GM21576 (cell line): ENCODE results near the gene SOX6.

Source experiments
- ATAC-seq: cut with Tn5 transposase; IDR thresholded peaks from one replicate; pipeline ENCODE4 v1.9.1; 2021; ENCODE audit warnings: mild to moderate bottlenecking, moderate library complexity; ENCODE audit not compliant: unreplicated experiment

SOX6 gene

DNA sequence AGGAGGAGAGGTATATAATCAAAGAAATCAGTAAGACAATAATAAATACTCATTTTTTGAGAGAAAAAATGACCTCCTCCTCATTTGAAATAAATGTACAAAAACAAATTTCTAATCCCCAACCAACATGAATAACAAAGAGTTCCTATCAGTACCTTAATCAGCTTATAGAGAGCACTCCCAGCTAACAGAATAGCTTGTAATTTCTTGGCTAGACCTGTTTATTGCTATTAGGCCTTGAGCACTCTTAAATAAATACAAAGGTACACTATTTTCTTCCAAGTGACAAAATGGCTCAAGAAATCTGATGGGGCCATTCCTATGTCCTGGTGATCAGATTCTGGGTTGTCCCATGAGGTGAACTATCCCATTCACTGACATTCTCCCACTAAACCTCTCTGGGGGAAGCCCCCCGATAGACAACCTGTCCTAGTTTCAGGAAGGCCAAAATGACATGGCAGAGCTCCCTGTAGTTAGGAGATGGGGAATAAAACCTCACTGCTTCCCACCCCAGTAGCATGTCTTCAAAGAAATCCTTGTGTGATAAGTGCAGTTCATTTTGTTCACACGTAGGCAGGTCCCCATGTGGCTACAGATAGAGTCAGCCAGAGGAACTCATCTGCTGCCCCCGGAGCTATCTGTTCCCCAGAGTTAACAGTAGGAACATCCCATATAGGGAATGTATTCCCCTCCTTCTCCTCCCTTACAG lies 385.7 kb downstream of the SOX6 start:
- no peak for ATAC-seq

DNA sequence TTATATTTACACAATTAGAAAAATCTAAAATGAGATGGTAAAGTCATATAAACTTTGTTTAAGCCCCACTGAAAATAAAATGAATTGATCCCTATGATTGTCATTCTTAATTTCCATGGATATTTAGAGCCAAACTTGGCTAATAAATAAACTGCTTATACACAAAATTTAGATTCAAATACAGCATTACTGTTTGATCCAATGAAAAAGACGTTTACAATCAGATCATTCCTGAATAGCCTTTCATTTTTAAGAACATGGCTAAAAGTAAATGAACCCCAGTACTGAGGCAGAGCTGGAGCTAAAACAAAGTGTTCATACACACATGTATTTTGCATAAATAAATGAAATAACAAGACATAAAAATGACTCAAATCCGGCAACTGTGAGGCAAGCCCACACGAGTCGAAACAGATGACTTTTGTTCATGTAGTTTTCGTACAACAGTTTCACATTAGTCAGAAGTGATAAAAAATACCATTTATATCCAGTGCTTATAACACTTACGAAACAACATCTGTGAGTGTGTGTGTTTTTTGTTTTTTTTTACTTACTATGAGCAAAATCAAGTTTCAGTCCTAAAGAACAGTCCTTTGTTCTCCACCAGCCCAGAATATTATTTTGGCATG lies 386.5 kb downstream of the SOX6 start:
- peak; percentile 53 for ATAC-seq

DNA sequence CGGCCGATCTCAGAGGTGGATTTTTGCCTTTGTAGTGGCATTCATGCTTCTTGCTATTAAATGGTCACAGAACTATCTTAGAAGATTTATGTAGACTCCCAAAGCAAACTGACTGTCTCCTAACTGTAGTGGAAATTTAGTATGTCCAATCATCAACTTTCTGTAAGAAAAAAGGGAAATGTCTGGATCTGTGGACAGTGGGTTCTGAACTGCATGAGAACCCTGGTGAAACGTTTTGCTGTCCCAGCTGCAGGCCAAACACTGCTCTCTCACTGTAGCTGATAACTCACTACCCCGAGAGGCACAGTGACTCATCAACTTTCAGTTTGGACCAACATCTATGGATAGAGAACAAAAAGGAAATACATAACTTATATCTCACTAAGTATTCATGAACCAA lies 387.1 kb downstream of the SOX6 start:
- peak; percentile 67 for ATAC-seq

DNA sequence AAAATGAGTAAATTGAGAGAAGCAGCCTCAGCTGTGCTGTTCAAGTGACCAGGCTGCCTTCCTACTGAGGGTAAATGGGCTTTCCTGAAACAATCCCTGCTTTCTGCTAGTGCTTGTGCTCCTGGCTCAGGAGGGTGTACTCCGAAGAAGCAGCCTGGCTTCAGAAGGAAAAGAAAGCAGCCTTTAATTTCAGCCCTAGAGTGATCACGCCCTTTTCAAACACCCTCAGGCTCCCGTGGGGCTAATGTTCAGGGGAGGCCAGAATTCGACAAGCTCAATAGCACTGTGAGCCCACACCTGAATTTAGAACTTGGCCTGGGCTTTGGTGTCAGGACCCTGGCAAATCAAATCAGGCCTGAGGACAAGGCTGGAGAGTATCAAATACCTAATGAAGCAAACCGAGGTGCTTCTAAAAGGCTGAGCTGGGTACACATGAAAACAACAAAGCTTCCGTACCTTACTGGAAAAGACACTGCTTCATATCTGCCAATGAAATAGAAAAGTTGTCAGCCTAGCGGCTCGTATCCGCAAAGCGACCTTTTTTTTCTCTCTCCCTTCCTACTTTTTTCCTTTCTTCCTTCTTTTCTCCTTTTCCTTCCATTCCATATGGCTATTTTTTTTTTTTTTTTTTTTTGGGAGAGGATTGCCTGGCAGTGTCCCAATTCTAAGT lies 387.8 kb downstream of the SOX6 start:
- no peak for ATAC-seq

DNA sequence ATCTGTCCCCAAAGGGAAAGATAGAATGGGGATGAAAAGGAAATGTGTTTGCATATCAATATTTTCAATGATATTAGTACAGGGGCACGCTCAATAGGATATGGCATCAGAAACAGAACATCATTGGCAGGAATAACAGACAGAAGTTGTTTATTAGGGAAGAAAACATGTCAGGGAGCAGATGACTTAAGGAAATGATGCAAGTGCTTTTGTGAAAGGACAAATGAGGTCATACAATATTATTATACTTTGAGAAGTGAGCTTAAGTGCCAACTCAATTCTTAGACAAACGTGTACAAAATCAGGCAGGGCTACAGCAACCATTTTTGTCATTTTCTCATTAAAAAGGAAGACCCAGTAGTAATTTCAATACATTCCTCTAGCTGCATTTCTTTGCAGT lies 388.4 kb downstream of the SOX6 start:
- no peak for ATAC-seq

DNA sequence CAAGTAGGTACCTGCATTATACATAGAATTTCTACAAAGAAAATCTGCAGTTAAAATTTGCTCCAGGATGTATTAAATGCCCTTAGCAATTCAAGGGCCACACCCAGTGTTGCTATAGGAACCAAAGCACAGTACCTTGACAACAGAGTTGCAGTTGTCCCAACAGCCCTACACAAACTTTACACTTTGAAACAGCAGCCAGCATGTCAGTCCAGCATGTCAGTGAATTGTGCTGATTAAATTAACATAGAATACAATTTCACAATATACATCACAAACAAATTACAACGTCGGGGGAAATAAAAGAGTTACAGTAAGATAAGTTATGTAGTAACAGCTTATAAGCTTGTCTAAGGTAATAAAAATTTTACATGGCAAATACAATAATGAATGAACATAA lies 389.2 kb downstream of the SOX6 start:
- ATAC-seq: no peak

DNA sequence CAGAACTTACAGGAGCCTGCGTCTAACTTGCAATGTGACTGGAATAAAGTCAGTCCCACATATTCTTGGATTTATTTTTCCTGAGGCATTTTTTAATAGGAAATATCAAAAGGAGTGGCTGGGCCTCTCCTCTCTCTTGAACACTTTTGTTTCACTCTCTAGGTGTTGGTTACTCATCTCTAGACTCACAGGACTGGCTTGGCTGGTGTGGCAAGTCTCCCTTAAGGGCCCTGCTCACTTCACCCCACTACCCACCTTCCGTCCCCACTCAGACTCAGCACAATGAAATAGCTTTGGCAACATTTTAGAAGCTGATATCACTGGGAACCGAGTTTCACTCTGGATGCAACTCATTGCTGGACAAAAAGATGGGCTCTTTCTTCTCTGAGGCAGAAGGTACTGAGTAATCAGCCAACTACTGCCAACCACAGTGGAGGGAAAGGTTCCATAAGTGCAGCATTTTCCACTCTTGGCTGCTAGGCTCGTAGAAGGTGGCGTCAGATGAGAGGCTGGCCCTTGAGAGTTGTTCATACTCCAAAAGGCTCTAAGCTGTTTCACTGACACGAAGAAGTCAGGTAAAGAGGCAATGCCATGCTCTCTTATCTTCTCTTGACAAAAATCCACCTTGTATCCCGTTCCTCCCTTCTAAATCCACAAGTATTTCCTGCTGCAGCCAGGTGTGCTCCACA lies 390.6 kb downstream of the SOX6 start:
- ATAC-seq: no peak

DNA sequence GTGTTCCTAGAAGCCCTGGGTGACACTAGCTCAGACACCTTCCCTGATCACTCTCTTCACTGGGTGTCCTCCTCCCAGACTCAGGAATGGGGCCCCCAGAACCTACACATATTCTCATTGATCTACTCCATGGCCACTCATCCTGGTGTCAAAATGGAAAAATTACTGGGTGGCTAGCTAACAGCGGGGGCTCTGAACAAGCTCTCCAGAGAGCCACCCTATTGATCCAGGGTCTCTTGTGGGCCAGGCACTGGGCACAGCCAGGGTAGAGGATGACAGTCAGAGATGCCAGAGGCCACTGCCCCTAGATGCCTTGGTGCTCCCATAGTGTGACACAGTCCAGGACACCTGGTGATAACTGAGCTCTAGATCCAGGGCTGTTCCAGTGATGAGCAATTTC lies 393.1 kb downstream of the SOX6 start:
- ATAC-seq: no peak

DNA sequence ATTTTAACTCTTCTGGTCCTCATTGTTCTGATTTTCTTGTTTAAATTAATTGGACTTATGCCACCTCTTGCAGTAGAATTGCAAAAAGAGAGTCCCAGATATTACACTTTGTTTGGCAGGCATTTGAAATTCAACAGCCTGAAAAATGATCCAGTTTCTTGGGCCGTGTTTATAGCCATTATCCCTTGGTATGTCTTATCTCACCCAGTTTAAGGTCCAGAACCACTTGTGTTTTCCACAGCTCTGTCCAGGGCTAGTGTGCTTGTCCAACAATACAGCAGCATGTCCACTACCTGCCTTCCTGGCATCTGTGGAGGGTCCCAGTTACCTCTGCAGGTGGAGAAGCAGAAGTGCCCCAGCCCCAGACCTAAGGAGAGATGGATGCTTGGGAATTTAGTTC lies 397.4 kb downstream of the SOX6 start:
- ATAC-seq: no peak

DNA sequence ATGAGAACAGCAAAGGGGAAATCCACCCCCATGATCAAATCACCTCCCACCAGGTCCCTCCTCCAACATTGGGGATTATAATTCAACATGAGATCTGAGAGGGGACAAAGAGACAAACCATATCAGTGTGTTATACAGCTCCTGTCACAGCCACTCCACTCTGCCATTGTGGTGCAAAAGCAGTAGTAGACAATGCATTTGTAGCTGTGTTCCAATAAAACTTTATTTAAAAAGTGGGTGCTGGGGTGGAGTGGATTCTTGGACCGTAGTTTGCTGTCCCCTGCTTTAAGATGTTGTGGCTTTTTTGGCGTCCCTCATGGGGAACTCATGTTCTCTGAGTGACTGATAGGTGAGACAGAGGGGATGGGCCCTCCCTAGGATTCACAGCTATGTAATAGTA lies 399.1 kb downstream of the SOX6 start:
- ATAC-seq: no peak

DNA sequence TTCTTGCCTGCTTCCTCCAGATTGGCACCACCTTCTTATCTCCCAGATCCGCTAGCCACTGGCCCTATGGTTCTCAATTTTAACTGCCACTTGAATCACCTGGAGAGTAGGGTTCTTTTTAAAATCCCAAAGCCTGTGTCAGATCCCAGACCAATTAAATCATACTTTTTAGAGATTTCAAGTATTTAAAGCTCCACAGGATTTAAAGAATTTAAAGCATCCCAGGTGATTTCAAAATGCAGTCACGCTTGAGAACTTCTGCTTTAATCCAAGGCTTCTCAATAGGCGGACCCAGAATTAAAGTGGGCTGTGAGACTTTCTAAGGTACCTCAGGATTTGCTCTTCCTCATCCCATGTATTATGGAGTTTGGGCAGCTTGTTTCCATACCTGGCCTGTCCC lies 400.0 kb downstream of the SOX6 start:
- no peak for ATAC-seq

DNA sequence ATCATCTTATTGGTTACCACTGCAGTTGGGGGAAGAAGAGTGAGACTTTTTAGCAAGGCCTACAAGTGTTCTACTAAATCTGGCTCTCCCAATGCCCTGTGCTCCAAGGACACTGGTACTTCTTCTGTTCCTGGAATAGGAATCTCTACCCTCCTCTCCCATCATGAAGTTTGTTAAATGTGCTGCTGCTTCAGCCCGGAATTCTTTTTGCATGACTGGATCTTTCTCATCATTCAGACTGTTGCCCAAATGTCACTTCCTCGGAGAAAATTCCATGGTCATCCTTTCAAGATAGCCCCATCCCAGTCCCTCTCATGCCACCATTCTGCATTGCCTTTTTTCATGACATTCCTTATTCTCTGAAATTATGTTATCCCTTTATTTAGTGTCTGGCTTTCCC lies 400.8 kb downstream of the SOX6 start:
- ATAC-seq: no peak

DNA sequence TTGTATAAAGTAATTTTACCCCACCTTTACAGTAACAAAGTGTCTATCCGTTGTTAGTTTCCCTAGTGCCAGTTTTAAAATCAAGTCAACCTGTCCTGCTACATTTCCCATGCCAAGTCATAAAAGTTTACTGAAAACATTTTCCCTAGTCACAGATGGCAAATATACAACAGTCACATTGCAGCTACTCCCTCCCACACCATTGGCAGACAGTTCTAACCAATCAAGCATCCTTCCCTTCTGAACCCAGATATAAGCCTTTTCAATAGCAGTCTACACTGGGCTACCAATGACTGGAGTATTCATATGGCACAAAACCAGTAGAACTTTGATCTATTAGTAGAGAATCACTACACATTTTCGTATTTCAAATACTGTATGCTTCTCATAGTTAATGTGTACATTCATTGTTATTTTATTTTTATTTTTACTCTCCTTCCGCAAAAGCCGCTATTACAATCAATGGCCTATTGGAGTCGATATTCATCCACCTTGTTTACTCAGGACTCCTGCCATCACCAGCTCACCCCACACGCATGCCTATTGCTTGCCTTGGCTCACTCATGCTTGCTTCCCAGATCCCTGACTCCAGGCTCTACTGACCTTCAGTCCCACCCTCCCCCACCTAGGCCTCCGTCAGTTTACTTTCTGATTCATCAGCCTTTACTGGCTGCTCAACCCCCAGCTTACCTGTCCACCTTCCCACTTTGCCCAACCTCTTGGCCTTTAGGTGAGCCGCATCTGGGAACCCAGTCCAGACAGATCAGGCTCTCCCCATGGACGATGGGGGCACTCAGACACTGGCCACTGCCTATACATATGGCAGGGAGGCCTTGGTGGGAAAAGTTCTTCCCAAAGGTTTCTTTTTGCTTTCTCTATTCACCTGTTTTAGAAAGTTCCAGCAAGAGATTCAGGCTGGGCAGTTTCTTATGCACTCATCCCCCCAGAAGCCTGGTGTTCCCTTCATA lies 408.4 kb downstream of the SOX6 start:
- no peak for ATAC-seq

DNA sequence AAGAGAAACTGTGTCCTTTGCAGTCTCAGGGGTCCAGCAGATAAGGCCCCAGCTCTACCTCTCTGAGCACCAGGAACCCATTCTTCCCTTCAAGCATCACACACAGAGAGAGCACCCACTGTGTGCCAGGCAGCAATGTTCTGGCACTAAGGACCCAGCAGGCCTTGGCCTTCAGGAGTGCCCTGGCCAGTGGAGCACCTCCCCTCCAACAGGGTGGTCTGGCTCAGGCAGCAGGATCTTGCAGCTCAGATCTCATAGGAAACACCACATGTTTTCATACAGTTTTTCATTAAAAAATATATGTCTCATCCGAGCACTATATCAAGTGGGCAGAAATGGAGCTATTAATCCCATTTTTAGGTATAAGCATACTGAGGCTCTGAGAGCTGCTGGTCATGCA lies 410.6 kb downstream of the SOX6 start:
- no peak for ATAC-seq

DNA sequence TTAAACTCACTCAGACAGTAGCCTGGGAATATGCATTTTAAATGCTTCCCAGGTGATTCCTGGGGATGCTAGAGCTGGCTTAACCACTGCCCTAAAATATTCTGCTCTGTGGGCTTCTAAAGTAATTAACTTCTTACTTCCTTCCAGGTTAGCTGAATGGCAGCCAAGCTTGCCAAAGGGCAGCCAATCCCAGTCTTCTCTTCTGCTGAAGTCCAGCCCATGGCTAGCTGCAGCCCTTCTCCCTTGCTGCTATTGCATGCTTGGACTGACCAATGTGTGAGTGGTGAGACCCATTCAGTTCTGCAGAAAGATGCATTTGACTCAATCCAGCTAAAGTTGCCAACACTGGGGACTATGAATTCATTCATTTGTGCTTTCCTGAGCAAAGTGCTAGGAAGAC lies 411.9 kb downstream of the SOX6 start:
- no peak for ATAC-seq

DNA sequence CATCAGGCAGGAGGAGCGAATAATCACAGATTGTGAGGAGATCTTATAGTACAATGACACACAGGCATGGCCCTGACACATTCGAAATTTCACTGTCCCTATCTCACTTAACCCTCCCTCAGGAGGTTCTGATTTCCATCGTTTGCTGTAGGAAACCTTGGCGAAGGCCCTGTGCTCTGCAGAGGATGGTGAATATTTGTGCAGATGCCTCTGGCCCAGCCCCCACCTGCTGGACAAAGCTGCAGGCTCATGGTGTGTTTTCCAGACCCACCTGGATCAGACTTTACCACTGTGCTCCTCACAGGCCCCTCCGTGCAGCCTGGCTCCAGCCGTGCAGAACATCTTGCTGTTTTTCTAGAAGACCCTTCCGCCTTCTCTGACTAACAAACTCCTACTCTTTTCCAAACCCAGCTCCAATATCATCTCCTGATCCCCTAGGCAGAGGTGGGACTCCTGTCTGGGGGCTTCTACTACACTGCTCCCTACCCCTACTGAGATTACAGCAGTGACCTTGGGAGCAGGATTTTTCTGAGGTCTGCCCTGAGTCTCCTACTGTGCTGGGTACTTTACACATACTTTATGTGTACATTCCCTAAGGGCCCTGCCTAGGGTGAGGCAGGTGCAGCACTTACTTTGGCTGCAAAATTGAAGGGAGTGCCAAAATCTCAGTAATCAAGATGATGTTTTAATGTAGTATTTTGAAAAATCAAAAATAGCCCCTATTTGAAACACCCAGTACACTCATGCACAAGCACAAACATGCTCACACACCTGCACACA lies 412.7 kb downstream of the SOX6 start:
- no peak for ATAC-seq

DNA sequence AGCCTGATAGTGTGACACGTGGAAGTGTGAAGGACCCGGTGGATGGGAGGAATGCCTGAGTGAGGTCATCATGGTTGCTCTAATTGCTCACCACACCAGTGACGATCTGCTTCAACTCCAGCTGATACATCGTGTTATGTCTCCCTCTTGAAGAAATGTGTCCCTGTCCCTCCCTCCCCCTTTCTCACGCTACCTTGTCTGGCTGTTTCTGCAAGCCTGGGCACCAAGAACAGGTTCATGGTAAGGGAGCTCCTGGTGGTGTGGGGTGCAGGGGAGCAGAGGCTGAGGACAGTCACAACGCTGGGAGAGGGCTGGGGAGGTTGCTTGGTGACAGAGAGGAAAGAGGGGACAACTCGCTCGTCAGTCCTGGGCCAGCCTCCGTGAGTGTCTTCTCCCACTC lies 413.4 kb downstream of the SOX6 start:
- no peak for ATAC-seq

DNA sequence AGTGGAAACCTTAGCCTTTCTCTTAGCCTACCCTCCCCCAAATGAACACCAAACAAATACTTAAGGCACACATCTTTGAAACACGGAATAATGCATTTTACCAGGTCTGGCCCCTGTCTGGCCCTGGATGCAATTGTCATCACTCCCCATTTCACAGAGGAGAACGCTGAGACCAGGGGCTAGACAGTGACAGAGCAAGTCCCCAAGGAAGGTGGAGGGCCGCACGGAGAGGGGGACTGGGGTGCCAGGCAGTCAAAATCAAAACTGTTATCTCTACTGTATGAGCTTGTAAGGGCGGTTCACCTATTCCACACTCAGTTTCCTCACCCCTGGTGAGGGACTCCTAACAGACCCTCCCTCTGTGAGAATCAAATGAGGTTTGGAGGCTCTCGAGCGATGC lies 414.2 kb downstream of the SOX6 start:
- ATAC-seq: no peak

DNA sequence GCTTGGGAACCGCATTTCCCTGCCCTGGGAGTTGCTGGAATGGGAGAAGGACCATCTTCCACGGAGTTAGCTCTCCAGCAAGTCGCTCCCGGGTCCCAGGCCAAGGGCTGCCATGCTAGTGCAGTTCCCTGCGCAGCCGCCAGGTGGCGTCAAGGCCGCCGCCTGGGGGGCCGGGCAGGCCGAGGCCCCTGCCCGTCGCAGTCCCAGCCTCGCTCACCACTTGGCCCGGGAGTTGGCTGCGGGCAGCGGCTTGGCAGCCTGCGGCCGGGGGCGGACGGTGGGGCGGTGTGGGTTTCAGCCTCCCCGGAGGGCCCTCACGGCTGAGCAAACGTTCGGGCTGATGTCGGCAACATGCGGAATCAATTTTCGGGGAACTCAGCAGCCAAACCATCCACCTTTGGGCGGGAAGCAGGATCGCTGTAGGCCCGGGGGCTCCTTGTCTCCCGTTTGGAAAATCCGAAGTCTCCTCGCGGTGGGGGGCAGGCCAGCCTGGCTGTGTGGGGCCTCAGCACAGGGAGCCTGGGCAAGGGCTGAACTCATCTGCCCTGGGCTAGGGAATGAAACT lies 415.1 kb downstream of the SOX6 start:
- ATAC-seq: no peak
